OCI-M1 (cell line): ENCODE data around the gene DCAF6.
"Not testable (repeated sequence)": the region's sequence is repeated elsewhere in the genome, so short reads cannot be mapped to it uniquely, and the experiment has no call there.

Source experiments
- DNase-seq: peaks from one replicate; lab custom pipeline; 2025; lab: John Stamatoyannopoulos, UW

DCAF6 gene

GRCh38 chr1:167936068-167936929 lies at the start of gene DCAF6:
Gene DCAF6 (plus strand): TSS chr1:167936683. CDS start chr1:167936912, 229 bp downstream.
- peak; percentile 99 for DNase-seq

GRCh38 chr1:167887187-167887586 lies 49.3 kb upstream of the DCAF6 start:
- DNase-seq = not testable (repeated sequence)

- no peak for DNase-seq
These were observed 46.1 kb upstream of the DCAF6 start for GRCh38 chr1:167890400-167890799.

- DNase-seq = no peak
These were observed 42.7 kb upstream of the DCAF6 start for GRCh38 chr1:167893798-167894197.

GRCh38 chr1:167898578-167899222 lies 37.8 kb upstream of the DCAF6 start:
- peak; percentile 23 for DNase-seq

GRCh38 chr1:167899253-167899681 lies 37.2 kb upstream of the DCAF6 start:
- DNase-seq = no peak

- DNase-seq = no peak
These were observed 35.6 kb upstream of the DCAF6 start for GRCh38 chr1:167900907-167901306.

GRCh38 chr1:167904652-167905130 lies 31.8 kb upstream of the DCAF6 start:
- DNase-seq = peak; percentile 63

GRCh38 chr1:167905182-167905581 lies 31.3 kb upstream of the DCAF6 start:
- DNase-seq = peak; percentile 46

- DNase-seq = peak; percentile 46
These were observed 30.8 kb upstream of the DCAF6 start for GRCh38 chr1:167905671-167906070.

- peak; percentile 96 for DNase-seq
These were observed 26.7 kb upstream of the DCAF6 start for GRCh38 chr1:167909691-167910180.

GRCh38 chr1:167910530-167910929 lies 26.0 kb upstream of the DCAF6 start:
- no peak for DNase-seq

- no peak for DNase-seq
These were observed 25.1 kb upstream of the DCAF6 start for GRCh38 chr1:167911413-167911812.

GRCh38 chr1:167912294-167912693 lies 24.2 kb upstream of the DCAF6 start:
- DNase-seq = no peak

GRCh38 chr1:167913895-167914496 lies 22.5 kb upstream of the DCAF6 start, which contains the start of gene ADCY10:
Gene ADCY10 (minus strand): TSS chr1:167914134. CDS start chr1:167905140, 8,994 bp downstream.
- DNase-seq = no peak

GRCh38 chr1:167915569-167915968 lies 20.9 kb upstream of the DCAF6 start:
- DNase-seq = no peak

GRCh38 chr1:167916766-167917511 lies 19.5 kb upstream of the DCAF6 start:
- peak; percentile 21 for DNase-seq

GRCh38 chr1:167922023-167922422 lies 14.5 kb upstream of the DCAF6 start:
- peak; percentile 60 for DNase-seq

GRCh38 chr1:167922611-167923074 lies 13.8 kb upstream of the DCAF6 start:
- DNase-seq = peak; percentile 52

GRCh38 chr1:167923324-167924056 lies 13.0 kb upstream of the DCAF6 start:
- DNase-seq = peak; percentile 81

GRCh38 chr1:167924102-167924501 lies 12.4 kb upstream of the DCAF6 start:
- DNase-seq = peak; percentile 77
